ENCODE data around the gene FOXRED2. TPM values are rescaled to one million over a fixed set of nuclear protein-coding genes. Genes with fewer than 3 reads are reported as not detected.
"Not testable (repeated sequence)": the region's sequence is repeated elsewhere in the genome, so short reads cannot be mapped to it uniquely, and the experiment has no call there.

The FOXRED2 gene
- total RNA-seq, 1 experiment from 2014 or later: 26.7 TPM

GRCh38 chr22:36519906-36520305 is 13.1 kb upstream of the FOXRED2 start:
- DNase-seq (ENCODE audit: low read depth): not testable (repeated sequence)

DNA sequence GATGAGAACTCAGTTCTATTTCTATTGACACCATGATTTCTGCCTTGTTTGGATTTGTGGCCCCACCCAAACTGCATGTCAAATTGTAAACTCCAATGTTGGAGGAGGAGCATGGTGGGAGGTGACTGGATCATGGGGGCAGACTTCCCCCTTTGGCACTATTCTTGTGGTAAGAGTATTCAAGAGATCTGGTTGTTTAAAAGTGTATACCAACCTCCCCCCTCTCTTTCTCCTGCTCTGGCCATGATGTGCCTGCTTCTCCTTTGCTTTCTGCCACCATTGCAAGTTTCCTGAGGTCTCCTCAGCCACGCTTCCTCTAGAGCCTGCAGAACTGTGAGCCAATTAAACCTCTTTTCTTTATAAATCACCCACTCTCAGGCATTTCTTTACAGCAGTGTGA is 7.9 kb upstream of the FOXRED2 start:
- no peak for DNase-seq (ENCODE audit: low read depth)

GRCh38 chr22:36512991-36513390 is 6.2 kb upstream of the FOXRED2 start:
- no peak for DNase-seq (ENCODE audit: low read depth)

DNA sequence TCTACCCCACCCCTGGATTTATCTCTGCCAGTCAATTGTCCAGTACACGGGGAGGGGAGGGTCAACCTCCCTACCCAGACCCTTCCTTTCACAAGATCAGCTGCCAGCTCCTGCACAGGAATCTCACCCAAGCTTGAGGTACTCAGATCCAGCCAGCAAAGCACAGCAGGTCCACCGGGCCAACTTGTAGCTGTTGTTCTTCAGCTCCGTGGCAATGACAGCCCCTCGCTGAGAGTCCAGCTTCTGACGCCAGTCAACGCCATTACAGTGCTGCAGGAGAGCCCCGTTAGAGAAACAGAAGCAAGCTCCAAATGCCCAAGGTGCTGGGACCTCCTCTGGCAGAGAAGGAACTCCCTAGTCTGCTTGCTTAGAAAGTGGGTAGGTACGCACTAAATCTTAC is 5.5 kb upstream of the FOXRED2 start:
- DNase-seq (ENCODE audit: low read depth): no peak

DNA sequence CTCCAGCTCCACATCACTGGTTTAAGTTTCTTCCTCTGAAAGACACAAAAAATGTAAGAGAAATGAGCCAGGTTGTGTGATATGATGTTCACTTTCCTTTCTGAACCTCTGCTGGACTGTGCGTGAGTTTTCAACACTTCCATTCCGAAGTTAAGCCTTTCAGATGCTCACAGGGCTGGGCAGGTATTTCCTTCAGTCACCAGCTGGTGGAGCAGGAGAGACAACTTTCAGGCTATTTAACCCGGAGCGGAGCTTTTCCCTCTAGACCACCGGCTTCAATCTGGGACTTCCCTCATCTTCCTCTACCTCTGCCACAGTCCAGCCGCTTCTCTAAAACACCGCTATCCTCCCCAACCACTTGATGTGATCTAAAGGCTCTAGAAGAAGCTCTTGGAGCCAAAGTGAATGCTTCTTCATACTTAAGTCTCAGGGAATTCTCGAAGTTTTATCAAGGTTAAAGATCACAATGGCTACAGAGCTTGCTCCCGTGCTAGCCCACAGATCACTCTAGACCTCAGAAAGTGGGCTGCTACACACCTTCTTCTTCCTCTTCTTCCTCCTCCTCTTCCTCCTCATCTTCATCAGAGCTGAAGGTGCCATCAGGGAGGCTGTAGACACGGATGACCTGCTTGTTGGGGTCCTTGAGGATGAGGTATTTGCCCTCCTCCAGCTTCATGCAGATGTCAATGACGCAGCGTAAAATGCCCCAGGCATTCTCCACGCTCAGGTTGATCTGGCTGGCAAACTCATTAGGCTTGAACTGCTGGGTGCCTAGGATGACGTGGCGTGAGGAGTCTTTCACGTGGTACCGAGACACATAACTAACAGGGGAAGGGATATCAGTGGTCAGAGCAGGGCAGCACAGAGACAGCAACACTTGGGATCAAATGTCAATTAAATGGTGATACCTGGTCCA is 4.4 kb upstream of the FOXRED2 start:
- DNase-seq (ENCODE audit: low read depth): peak; percentile 46

DNA sequence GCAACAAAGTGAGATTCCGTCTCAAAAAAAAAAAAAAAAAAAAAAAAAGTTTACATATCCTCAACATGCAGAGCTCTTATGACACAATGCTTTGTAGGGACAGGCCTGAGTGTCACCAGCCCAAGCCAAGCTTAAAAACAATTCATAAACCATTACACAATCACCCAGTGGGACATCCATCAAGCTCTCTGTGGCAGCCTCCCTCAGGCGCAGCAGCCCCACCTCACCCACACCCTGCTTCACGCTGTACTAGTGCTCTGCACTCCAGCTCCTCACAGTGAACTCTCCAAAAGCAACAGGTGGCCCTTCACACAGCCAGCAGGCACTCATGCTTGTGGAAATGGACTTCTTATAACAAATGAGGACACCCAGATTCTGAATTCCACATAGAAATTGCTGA is 3.5 kb upstream of the FOXRED2 start:
- no peak for DNase-seq (ENCODE audit: low read depth)

- no peak for DNase-seq (ENCODE audit: low read depth)
These were observed 724 bp upstream of the FOXRED2 start for GRCh38 chr22:36507518-36508010.

DNA sequence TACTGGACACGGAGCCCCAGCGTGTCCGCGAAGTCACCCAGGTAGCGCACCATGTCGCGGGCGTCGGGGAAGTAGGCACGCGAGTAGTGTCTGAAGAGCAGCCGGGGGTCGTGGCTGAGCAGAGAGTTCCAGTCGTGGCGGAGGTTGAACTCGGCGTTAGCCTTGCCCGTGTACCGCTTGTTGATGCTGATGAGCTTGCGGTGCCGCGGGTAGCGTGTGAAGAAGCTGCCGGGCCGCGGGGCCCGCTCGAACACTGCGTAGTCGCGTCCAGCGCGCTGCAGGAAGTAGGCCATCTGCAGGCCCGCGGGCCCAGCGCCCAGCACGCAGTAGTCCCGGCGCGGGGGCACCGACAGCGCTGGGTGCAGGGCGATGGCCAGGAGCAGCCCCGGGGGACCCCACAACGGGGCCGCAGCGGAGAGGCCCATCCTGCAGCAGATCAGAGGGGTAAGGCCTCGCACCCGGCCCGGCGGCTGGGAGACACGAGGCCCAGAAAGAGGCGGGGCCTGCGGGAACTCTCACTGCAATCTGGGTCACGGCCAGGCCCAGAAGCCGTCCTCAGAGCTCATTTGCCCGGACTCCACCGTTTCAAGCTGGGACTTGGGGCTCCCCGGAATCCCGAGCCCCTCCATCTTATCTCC is 723 bp downstream of the FOXRED2 start:
- DNase-seq (ENCODE audit: low read depth): no peak

DNA sequence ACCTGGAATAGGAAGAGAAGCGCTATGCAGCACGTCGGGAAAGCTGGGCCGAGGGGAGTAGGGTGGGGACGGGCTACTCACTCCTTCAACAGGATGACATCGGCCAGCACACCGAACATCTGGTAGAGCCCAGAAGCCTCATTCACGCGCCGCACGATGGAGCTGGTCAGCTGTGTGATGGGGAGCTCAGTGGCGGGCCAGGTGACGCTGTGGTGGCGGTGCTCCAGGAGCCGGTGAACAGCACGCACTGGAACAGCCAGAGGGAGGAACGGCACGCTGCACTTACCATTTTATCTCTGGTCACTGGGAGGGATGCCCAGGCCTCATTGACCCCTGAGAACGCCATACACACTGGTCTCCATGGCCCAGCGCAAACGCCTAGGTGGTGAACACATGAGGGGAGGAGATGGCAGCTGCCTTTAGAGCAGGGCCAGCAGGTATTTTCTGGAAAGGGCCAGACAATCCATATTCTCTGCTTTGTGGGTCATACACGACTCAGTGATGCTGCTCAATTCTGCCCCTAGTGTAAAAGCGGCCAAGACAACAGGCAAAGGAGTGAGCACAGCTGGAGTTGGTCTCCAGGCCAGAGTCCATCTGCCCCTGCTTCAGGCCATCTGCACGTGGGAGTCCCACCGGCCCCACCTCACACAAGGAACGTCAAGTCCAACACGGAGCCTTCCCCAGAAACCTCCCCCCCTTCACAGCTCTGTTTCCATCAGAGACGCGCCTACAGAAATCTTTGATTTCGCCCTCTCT is 8.8 kb downstream of the FOXRED2 start:
- no peak for DNase-seq (ENCODE audit: low read depth)

DNA sequence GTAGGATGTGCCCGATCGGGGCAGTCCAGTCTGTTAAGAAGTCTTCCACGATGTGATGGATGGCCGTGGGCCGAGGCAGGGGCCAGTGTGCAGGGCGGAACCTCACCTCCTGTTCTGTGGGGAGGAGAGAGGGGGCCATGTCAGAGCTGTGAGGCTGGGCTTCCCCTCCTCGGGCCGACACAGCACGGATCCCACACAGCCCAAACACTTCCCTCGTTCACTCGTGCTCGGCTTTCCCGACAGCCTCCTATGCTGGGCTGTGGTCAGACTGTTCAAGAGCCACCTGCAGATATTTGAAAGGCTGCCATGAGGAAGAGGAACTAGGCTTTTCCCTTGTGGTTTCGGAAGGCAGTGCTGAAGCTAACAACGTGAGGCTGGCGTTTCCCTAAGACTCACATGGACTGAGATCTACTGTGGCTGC is 13.1 kb downstream of the FOXRED2 start:
- DNase-seq (ENCODE audit: low read depth): no peak

DNA sequence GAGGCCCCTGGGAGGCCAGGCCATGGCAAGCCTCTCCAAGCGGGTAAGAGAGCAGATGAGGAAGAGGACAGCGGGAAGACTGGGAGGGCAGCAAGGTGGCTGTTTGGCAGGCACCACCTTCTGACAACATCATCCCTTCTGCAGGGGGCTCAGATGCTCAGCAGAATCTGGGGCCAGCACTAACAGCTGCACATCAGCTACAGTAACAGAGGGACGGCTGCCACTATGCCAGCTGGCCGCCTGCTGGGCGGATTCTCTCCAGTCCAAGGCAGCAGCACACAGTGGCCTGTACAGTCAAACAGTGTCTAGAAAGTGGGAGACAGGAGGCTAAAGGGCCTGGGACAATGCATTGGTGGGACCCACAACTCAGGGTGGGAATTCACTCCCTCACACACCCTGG is 14.7 kb downstream of the FOXRED2 start:
- DNase-seq (ENCODE audit: low read depth): no peak

DNA sequence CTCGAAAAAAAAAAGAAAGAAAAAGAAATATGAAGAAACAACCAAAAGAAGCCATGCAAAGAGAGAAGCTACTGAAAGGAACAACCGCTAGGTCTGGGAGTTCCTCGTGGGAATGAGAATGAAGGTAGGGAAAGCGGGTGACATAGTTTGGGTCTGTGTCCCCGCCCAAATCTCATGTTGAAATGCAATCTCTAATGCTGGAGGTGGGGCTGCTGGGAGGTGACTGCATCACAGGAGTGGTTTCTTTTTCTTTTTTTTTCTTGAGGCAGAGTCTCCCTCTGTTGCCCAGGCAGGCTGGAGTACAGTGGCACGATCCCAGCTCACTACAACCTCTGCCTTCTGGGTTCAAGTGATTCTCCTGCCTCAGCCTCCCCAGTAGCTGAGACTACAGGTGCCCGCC is 15.7 kb downstream of the FOXRED2 start:
- DNase-seq (ENCODE audit: low read depth): no peak

DNA sequence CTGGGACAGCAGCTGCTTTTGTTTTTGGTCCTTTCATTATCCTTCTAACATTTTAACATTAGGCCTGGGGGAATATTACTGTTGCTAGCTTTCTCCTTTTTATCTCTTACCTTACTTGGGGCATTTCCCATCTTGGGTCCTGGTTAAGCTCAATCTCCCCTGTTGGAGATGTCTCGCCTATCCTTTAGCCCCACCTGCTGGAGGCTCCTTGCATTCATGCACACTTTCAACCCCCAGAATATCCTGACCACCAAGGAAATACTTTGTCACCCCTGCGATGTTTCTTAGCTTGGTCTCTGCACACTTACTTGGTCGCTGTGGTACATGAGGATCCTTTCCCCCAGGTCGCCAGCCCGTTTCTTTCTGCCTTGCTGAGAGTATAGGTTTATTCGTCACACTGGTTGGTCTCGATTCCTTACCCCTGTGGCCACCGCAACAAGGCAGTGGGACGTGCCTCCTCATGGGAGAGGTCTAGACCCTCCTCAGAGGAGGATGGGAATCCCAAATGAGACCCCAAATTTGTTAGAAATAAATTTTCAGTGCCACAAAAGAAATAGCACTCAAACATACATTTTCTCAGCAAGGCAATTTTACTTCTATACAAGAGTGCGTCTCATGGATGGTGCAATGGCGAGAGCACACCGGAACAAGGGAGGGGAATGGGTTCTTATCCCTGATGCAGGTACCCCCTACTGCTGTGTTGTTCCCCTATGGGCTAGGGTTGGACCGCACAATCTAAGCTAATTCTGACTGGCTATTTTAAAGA is 20.0 kb downstream of the FOXRED2 start:
- DNase-seq (ENCODE audit: low read depth): peak; percentile 57

- peak; percentile 93 for DNase-seq (ENCODE audit: low read depth)
These were observed 25.3 kb downstream of the FOXRED2 start, which contains the start of gene TXN2 for GRCh38 chr22:36481393-36482168. TXN2 (minus strand) TSS chr22:36481640; CDS start chr22:36480837, 803 bp downstream.

GRCh38 chr22:36480941-36481392 is 25.9 kb downstream of the FOXRED2 start:
- no peak for DNase-seq (ENCODE audit: low read depth)

DNA sequence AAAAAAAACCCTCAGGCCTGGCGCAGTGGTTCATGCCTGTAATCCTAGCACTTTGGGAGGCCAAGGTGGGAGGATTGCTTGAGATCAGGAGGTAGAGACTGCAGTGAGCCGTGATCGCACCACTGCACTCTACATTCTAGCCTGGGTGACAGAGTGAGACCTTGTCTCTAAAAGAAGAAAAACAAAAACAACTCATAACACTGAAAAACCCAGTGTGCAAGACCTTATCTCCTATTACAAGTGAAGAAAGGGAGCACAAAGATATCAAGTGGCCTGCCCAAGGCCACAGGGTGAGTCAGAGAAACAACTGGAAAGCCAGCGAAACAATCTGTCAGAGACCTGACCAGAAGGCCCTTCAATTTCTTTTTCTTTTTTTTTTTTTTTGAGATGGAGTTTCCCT is 27.9 kb downstream of the FOXRED2 start:
- DNase-seq (ENCODE audit: low read depth): no peak

- DNase-seq (ENCODE audit: low read depth): no peak
These were observed 31.5 kb downstream of the FOXRED2 start for GRCh38 chr22:36475341-36475740.

GRCh38 chr22:36472689-36473088 is 34.2 kb downstream of the FOXRED2 start:
- no peak for DNase-seq (ENCODE audit: low read depth)

DNA sequence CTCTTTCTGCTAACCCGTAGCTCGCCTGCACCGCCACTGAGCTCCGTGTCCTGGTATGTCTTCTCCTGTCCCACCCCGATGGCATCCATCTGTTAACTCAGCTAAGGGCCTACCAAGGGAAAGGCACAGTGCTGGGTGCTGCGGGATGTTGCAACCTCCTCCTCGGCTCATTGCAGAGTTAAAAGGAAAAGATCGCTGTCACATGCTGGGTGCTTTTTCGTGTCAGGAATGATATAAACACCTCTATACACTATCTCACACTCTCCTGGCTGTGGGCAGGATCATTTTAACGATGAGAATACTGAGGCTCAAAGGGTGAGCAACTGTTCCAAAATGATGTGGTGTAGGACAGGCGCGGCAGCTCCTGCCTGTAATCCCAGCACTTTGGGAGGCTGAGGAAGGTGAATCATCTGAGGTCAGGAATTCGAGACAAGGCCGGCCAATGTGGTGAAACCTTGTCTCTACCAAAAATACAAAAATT is 35.5 kb downstream of the FOXRED2 start:
- peak; percentile 78 for DNase-seq (ENCODE audit: low read depth)

DNA sequence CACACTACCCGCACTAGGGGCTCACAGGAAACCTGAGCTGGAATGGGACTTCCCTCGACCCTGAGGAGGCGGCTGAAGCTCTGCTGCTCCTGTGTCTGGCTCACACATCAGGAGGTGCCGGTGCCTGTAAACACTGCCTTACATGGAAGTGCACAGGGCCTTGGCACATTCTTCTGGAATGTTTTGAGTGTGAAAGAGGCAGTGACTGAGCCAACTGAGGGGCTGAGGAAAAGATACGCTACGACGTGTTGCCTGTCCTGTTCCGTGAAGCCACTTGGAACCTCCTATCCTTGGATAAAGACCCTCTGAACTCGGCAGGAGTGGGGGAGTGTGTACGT is 35.9 kb downstream of the FOXRED2 start:
- no peak for DNase-seq (ENCODE audit: low read depth)
